Measurements from ENCODE around the gene RPL27.

GRCh38 chr17:43026595-43026994 lies 28.4 kb downstream of the RPL27 start:
- TF ChIP-seq CTCF (IDR thresholded peaks at IDR 0.05) (no peak), POLR2AphosphoS5 (IDR thresholded peaks at IDR 0.05) (no peak), POLR2A (IDR thresholded peaks at IDR 0.05) (no peak)

Data from breast epithelium (tissue), 3 donors.